GM12878 (cell line): ENCODE results near the gene PHKB. TPM values are rescaled to one million over a fixed set of nuclear protein-coding genes. Genes with fewer than 3 reads are reported as not detected.
A peak's percentile ranks its signal among the peaks of the same experiment; 100 is the strongest.

ENCODE experiments used
- ATAC-seq: fragments of 200-7000 bp; cut with Tn5 transposase; 3 replicates; pipeline ENCODE4 v1.9.1; 2020; ENCODE audit warnings: mild to moderate bottlenecking, moderate library complexity
- BruUV-seq: library from RNA; stranded (reverse); fragments of 400-500 nt; replicated peaks from 2 replicates; lab custom pipeline; 2021; lab: Mats Ljungman, UMichigan
- CTCF ChIA-PET: fragments of 300-600 bp; sonication (Branson Sonifier 250); formaldehyde crosslinking; extraction: SDS; loops from one replicate; lab custom pipeline; 2021; ENCODE audit warnings: inconsistent platforms; lab: Yijun Ruan, JAX
- POLR2A ChIA-PET: fragments of 350-600 bp; formaldehyde crosslinking; extraction: SDS; loops from one replicate; lab custom pipeline; 2021; ENCODE audit warnings: inconsistent platforms; lab: Charles Lee
- RAD21 ChIA-PET: fragments of 300-600 bp; sonication (Branson Sonifier 250); formaldehyde crosslinking; loops from one replicate; lab custom pipeline; 2023; ENCODE audit warnings: antibody characterized with exemption; ENCODE audit not compliant: unreplicated experiment; lab: Charles Lee
- SMC1A ChIA-PET: fragments of 300-600 bp; sonication (Branson Sonifier 250); formaldehyde crosslinking; loops from one replicate; lab custom pipeline; 2023; ENCODE audit not compliant: unreplicated experiment, uncharacterized antibody; lab: Charles Lee
- DNase-seq: peaks from one replicate; pipeline ENCODE4 v3.0.0-alpha.2; 2011; ENCODE audit warnings: low read depth, low spot score
- FAIRE-seq: peaks from 3 replicates; lab custom pipeline; 2011; peaks lifted over from hg19 to GRCh38; lab: Jason Lieb, UNC
- H2AFZ ChIP-seq: 2 replicates; pipeline ENCODE4 v1.6.0; 2011; ENCODE audit warnings: low read depth, low read length, control low read depth; ENCODE audit not compliant: control insufficient read depth
- H3K27ac ChIP-seq: 2 replicates; pipeline ENCODE4 v1.5.1; 2011; ENCODE audit warnings: control low read depth; ENCODE audit not compliant: control insufficient read depth, insufficient read depth
- H3K27me3 ChIP-seq, 2 experiments: replicated peaks in 1 of 2; 2 replicates each; pipeline versions ENCODE4 v1.6.0 to v1.6.1; 2011; ENCODE audit warnings: low read length in 1 of 2; ENCODE audit not compliant: control insufficient read depth in 2 of 2, insufficient read depth in 2 of 2
- H3K36me3 ChIP-seq, 2 experiments: 2 replicates each; pipeline ENCODE4 v1.5.1; 2011; ENCODE audit warnings: low read length in 1 of 2; ENCODE audit not compliant: control insufficient read depth in 2 of 2, insufficient read depth in 2 of 2
- H3K4me1 ChIP-seq: 2 replicates; pipeline ENCODE4 v1.6.1; 2011; ENCODE audit warnings: mild to moderate bottlenecking, low read length, moderate library complexity, mixed read lengths; ENCODE audit not compliant: control insufficient read depth, insufficient read depth
- H3K4me2 ChIP-seq: 2 replicates; pipeline ENCODE4 v1.6.0; 2011; ENCODE audit warnings: control low read depth; ENCODE audit not compliant: control insufficient read depth, insufficient read depth
- H3K4me3 ChIP-seq: fragments of 200-600 bp; sonication (generic); 2 replicates; pipeline ENCODE4 v1.5.1; 2016
- H3K79me2 ChIP-seq: 2 replicates; pipeline ENCODE4 v1.6.0; 2011; ENCODE audit warnings: low read length; ENCODE audit not compliant: control insufficient read depth, insufficient read depth
- H3K9ac ChIP-seq: 2 replicates; pipeline ENCODE4 v1.8.0; 2011; ENCODE audit warnings: low read length, control low read depth, mixed read lengths; ENCODE audit not compliant: control insufficient read depth, insufficient read depth
- H3K9me3 ChIP-seq: replicated peaks from 3 replicates; pipeline ENCODE4 v1.5.1; 2011; ENCODE audit warnings: mild to moderate bottlenecking, low read length; ENCODE audit not compliant: control insufficient read depth, insufficient read depth
- H4K20me1 ChIP-seq: 2 replicates; pipeline ENCODE4 v1.6.0; 2011; ENCODE audit not compliant: control insufficient read depth, insufficient read depth
- ASH2L ChIP-seq: fragments of 300-600, 200-600 bp; sonication (generic); IDR thresholded peaks from 2 replicates; pipeline ENCODE4 v1.6.1; 2017; ENCODE audit warnings: low read depth, mild to moderate bottlenecking, borderline replicate concordance
- BCLAF1 ChIP-seq: fragments of 450-650 bp; IDR thresholded peaks from 2 replicates; pipeline ENCODE4 v1.6.1; 2017; ENCODE audit warnings: antibody characterized with exemption, mild to moderate bottlenecking, moderate library complexity
- BMI1 ChIP-seq: fragments of 450-650 bp; IDR thresholded peaks from 2 replicates; pipeline ENCODE4 v1.6.1; 2016; ENCODE audit warnings: mild to moderate bottlenecking, moderate library complexity, borderline replicate concordance
- BRCA1 ChIP-seq: IDR thresholded peaks from 2 replicates; pipeline ENCODE4 v1.6.1; 2011; ENCODE audit warnings: low read depth, low read length, improper control_type of control experiment
- FOXK2 ChIP-seq: fragments of 450-650 bp; IDR thresholded peaks from 2 replicates; pipeline ENCODE4 v1.6.1; 2017; ENCODE audit warnings: mild to moderate bottlenecking, moderate library complexity
- MTA2 ChIP-seq: fragments of 450-650 bp; IDR thresholded peaks from 2 replicates; pipeline ENCODE4 v1.6.1; 2016; ENCODE audit warnings: low read depth, mild to moderate bottlenecking, moderate library complexity
- MTA3 ChIP-seq: IDR thresholded peaks from 2 replicates; pipeline ENCODE4 v1.6.1; 2012; ENCODE audit warnings: low read length, inconsistent platforms, borderline replicate concordance
- NBN ChIP-seq: fragments of 450-650 bp; IDR thresholded peaks from 2 replicates; pipeline ENCODE4 v1.6.1; 2016
- SUPT20H ChIP-seq: IDR thresholded peaks from 2 replicates; pipeline ENCODE4 v1.6.1; 2011; ENCODE audit warnings: low read depth, mild to moderate bottlenecking, low read length, moderate library complexity, borderline replicate concordance; ENCODE audit not compliant: control insufficient read depth
- TBL1XR1 ChIP-seq: IDR thresholded peaks from 2 replicates; pipeline ENCODE4 v1.6.1; 2012; ENCODE audit warnings: low read depth, low read length, improper control_type of control experiment
- WRNIP1 ChIP-seq: IDR thresholded peaks from 2 replicates; pipeline ENCODE4 v1.6.1; 2011; ENCODE audit warnings: low read depth, low read length, improper control_type of control experiment, borderline replicate concordance
- YY1 ChIP-seq: IDR thresholded peaks from 2 replicates; pipeline ENCODE4 v1.6.1; 2011; ENCODE audit warnings: low read depth, mild to moderate bottlenecking, low read length
- ZBTB11 ChIP-seq: fragments of 450-650 bp; formaldehyde crosslinking; IDR thresholded peaks from 2 replicates; pipeline ENCODE4 v1.5.0; 2022; ENCODE audit warnings: mild to moderate bottlenecking, missing genetic modification characterization
- WGBS: methylation state at CpG from one replicate; pipeline ENCODE4 v1.1.6; 2016; ENCODE audit warnings: low lambda C conversion rate; ENCODE audit not compliant: insufficient replicate concordance, insufficient coverage; ENCODE audit errors: missing lambda C conversion rate; 5-methylcytosine and 5-hydroxymethylcytosine counted together
- in situ Hi-C: fragments of 300-500 bp; cut with MboI; formaldehyde crosslinking; loops from 9 replicates; pipeline ENCODE4 v1.14.3; 2018; ENCODE audit warnings: mixed read lengths
- intact Hi-C: fragments of 100-400 bp; cut with micrococcal nuclease; formaldehyde crosslinking; loops from one replicate; pipeline ENCODE4 v1.14.2; 2022; ENCODE audit not compliant: unreplicated experiment
- polyA plus RNA-seq, 11 experiments: library from polyadenylated mRNA; depleted of rRNA in 4 of 11; unstranded in 6 of 11; stranded (reverse) in 5 of 11; fragments of >200 nt; fragmentation: Nextera tagmentation in 4 of 11; fragmentation: Illumina TruSeq in 1 of 11; extraction: Ambion mirVana in 4 of 11; extraction: Trizol in 1 of 11; gene quantifications; 1 replicate in 1 of 11; 2 replicates in 10 of 11; pipeline versions ENCODE4 v1.2.1 to v1.2.3, GENCODE V29; 2011 to 2016; ENCODE audit warnings: inconsistent platforms in 2 of 11, missing spikeins in 2 of 11, low read depth in 1 of 11
- total RNA-seq, 4 experiments: library from RNA; depleted of rRNA in 3 of 4; stranded (reverse); fragments of >200 nt in 3 of 4; fragmentation: Illumina TruSeq in 1 of 4; extraction: Trizol in 1 of 4; gene quantifications; 2 replicates each; pipeline versions ENCODE4 v1.2.1 to v1.2.3, GENCODE V29; 2013 to 2021

The PHKB gene
- total and polyA plus RNA-seq, 10 of the 15 experiments (the other 5 are each of a cell fraction or from before 2014, with no cell fraction given): 14.2 to 65.6 (median 37.0) TPM

- TF ChIP-seq BCLAF1: no peak
- no peak for TF ChIP-seq SUPT20H
- no peak for TF ChIP-seq MTA2
- no peak for TF ChIP-seq BMI1
Observed at GRCh38 chr16:47465919-47466630, 4.9 kb downstream of the PHKB start (continued).

- DNase-seq (no peak), FAIRE-seq (no peak), ATAC-seq (no peak)
- Histone ChIP-seq H3K36me3 (peaks cover 0 to 7% of the 10 kb centered on the region in 2 experiments; a peak in 3 of 4 replicates), H3K9me3 (no peaks in the 10 kb centered on the region), H4K20me1 (no peaks in the 10 kb centered on the region), H3K27me3 (no peaks in the 10 kb centered on the region), H3K9ac (no peak overlapping the region), H3K79me2 (peaks cover 52% of the 10 kb centered on the region), H3K27ac (no peak overlapping the region), H2AFZ (no peak overlapping the region), H3K4me3 (no peak overlapping the region), H3K4me2 (peak overlapping the region; percentile 18; the same call in 1 of the 2 replicates), H3K4me1 (peaks cover 6% of the 10 kb centered on the region; the same call in 1 of the 2 replicates)
- ChIA-PET SMC1A (interaction anchor here (1.6 to 14.7 kb wide), 6 partner anchors 9 to 132 kb away, joined by 4 to 254 read pairs (median 6); no protein-coding TSS in a partner anchor), POLR2A (interaction anchor here (0.9 to 3.2 kb wide), 4 partner anchors 12 to 26 kb away, joined by 3 to 13 read pairs (median 3); no protein-coding TSS in a partner anchor), RAD21 (interaction anchor here (0.7 to 19.6 kb wide), 6 partner anchors 8 to 326 kb away, joined by 4 to 238 read pairs (median 10); no protein-coding TSS in a partner anchor), CTCF (interaction anchor here (0.6 to 7.9 kb wide), 5 partner anchors 8 to 323 kb away, joined by 3 to 50 read pairs (median 5); partner anchors contain the start of gene NETO2)
- intact Hi-C loops (loop anchor here (10.0 kb wide), 2 partner anchors 117 to 153 kb away; no protein-coding TSS in a partner anchor), in situ Hi-C loops (no loop called here)
- WGBS: 98% methylated on average over 2 of the region's 2 CpGs
- no TSS peak for BruUV-seq
- TF ChIP-seq NBN: no peak
- TF ChIP-seq FOXK2: no peak
- no peak for TF ChIP-seq ZBTB11 (CRISPR knock-in tag)
- TF ChIP-seq ASH2L: no peak
- no peak for TF ChIP-seq WRNIP1
- TF ChIP-seq YY1: no peak
- TF ChIP-seq BRCA1: no peak
- TF ChIP-seq MTA3: no peak
- no peak for TF ChIP-seq TBL1XR1
Observed at GRCh38 chr16:47467501-47467900, 6.4 kb downstream of the PHKB start.
